ENCODE measurements around the gene MRPL50.
"Not testable (repeated sequence)": the region's sequence is repeated elsewhere in the genome, so short reads cannot be mapped to it uniquely, and the experiment has no call there.

The MRPL50 gene

DNA sequence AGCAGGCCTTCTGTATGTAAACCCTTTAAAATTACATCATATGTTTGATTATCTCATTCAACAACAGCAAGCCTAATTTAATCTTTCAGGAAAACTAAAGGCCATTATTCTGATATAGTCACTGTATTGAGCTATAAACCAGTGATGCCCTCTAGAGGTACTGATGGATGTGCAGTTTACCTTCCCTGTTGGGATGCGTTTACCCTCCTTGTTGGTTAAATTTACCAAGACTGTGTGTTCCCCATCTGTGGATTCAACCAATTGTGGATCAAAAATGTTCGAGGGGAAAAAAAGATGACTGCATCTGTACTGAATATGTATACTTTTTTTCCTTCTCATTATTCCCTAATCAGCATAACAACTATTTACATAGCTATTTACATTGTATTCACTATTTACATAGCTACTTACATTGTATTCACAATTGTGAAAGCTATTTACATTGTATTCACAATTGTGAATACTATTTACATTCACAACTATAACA lies 9.9 kb downstream of the MRPL50 start:
- Histone ChIP-seq H3K27ac (ENCODE audit: low read length) (no peak overlapping the region), H3K9me3 (ENCODE audit: insufficient read depth, low read depth, low read length) (peaks cover 14% of the 10 kb centered on the region), H3K9ac (ENCODE audit: low read depth, low read length) (no peak overlapping the region), H3K27me3 (ENCODE audit: insufficient read depth, low read length) (no peaks in the 10 kb centered on the region), H3K4me3 (ENCODE audit: low read length) (no peak overlapping the region), H3K36me3 (ENCODE audit: insufficient read depth, low read depth, low read length) (peaks cover 43% of the 10 kb centered on the region), H3K4me1 (ENCODE audit: insufficient read depth, low read length) (peaks cover 5% of the 10 kb centered on the region; the same call in 1 of the 2 replicates)

DNA sequence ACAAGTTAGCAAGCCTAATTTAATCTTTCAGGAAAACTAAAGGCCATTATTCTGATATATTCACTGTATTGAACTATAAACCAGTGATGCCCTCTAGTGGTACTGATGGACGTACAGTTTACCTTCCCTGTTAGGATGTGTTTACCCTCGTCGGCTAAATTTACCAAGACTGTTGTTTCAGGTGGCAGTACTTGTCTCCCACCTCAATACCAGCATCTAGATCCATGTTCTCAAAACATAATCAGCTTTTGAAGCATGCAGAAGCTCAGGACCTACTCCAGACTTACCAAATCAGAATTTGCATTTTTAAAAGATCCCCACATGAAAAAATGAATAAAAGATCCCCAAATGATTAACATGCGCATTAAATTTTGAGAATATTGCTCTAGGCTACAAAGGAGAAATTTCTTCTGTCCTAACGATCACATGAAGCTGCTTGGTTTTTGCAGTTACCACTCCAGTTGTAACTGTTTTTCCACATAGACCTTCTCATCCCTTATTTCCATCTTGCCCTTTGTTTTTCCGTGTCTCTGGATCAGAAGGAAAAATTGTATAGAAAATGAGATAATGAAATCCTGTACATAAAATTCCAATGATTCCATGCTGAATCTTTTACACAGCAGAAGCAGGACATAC lies 10.4 kb downstream of the MRPL50 start:
- Histone ChIP-seq H3K36me3 (ENCODE audit: insufficient read depth, low read depth, low read length) (peaks cover 43% of the 10 kb centered on the region), H3K27ac (ENCODE audit: low read length) (no peak overlapping the region), H3K9ac (ENCODE audit: low read depth, low read length) (no peak overlapping the region)

DNA sequence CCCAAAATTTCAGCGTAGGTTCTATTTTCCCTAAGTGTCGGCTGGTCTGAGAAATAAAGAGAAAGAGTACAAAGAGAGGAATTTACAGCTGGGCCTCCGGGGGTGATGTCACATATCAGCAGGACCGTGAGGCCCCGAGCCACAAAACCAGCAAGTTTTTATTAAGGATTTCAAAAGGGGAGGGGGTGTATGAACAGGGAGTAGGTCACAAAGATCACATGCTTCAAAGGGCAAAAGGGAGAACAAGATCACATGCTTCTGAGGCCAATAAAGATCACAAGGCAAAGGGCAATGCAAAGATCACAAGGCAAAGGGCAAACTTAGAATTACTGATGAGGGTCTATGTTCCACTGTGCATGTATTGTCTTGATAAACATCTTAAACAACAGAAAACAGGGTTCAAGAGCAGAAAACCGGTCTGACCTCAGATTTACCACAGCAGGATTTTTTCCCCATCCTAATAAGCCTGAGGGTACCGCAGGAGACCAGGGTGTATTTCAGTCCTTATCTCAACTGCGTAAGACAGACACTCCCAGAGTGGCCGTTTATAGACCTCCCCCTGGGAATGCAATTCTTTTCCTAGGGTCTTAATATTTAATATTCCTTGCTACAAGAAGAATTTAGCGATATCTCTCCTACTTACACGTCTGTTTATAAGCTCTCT lies 13.4 kb downstream of the MRPL50 start, which contains the start of gene BAAT:
Gene BAAT (minus strand): TSS at position 134 of the 664 bp plus-strand sequence. CDS start 13,602 bp downstream, outside the sequence.
- H3K9me3 ChIP-seq (ENCODE audit: insufficient read depth, low read depth, low read length) = peaks cover 11% of the 10 kb centered on the region; the same call in 1 of the 2 replicates
- H3K36me3 ChIP-seq (ENCODE audit: insufficient read depth, low read depth, low read length) = peaks cover 31% of the 10 kb centered on the region
- H3K9ac ChIP-seq (ENCODE audit: low read depth, low read length); H3K27ac ChIP-seq (ENCODE audit: low read length); H3K27me3 ChIP-seq (ENCODE audit: insufficient read depth, low read length); H3K4me1 ChIP-seq (ENCODE audit: insufficient read depth, low read length); H3K4me3 ChIP-seq (ENCODE audit: low read length): not testable (repeated sequence)

More for the DNA sequence above, 10.4 kb downstream of the MRPL50 start:
- Histone ChIP-seq H3K4me1 (ENCODE audit: insufficient read depth, low read length) (peaks cover 7% of the 10 kb centered on the region; the same call in 1 of the 2 replicates), H3K4me3 (ENCODE audit: low read length) (no peak overlapping the region), H3K9me3 (ENCODE audit: insufficient read depth, low read depth, low read length) (peaks cover 11% of the 10 kb centered on the region; the same call in 1 of the 2 replicates), H3K27me3 (ENCODE audit: insufficient read depth, low read length) (no peaks in the 10 kb centered on the region)

DNA sequence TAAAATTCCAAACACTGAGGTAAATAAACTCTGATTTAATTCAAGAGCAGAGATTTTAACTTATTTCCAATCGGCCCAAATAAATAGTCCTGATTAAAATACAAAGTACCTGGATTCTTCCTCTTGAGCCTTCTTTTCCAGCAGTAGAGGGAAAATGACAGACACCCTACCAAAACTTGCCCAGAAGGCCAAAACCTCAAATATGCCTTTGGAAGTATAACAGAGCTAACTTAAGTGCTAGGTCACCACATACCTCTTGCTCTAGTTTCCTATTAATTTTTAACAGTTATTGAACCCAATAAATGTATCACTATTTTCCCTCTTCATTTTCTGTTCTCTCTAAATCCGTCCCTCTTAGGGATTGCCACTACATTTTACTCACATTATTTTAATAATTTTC lies 15.1 kb downstream of the MRPL50 start:
- Histone ChIP-seq H3K4me3 (ENCODE audit: low read length) (no peak overlapping the region), H3K27ac (ENCODE audit: low read length) (no peak overlapping the region), H3K36me3 (ENCODE audit: insufficient read depth, low read depth, low read length) (peaks cover 17% of the 10 kb centered on the region; the same call in 1 of the 2 replicates), H3K4me1 (ENCODE audit: insufficient read depth, low read length) (peaks cover 7% of the 10 kb centered on the region; the same call in 1 of the 2 replicates), H3K27me3 (ENCODE audit: insufficient read depth, low read length) (no peaks in the 10 kb centered on the region), H3K9ac (ENCODE audit: low read depth, low read length) (no peak overlapping the region), H3K9me3 (ENCODE audit: insufficient read depth, low read depth, low read length) (peaks cover 11% of the 10 kb centered on the region; the same call in 1 of the 2 replicates)

DNA sequence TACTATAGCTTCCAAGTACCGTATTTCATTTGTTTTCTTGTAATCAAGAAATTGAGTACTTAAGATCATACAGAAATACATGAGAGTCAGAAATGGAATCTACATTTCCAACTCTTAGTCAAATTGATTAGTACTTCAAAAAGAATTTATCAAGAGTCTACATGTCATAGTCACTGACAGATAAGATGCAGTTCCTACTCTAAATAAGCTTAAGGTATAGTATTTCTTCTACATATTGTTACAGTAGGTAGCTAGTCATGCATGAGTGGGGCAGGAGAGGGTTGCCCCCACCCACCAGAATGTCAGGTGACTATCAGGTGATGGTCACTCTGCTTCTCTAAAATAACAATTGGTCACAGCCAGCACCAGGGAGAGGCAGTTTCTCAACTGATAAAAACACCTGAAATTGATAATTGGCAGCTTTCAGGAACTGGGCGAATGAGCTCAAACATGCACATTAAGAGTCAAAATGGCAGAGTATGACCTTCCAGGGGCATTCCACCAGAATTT lies 16.5 kb downstream of the MRPL50 start:
- Histone ChIP-seq H3K36me3 (ENCODE audit: insufficient read depth, low read depth, low read length) (peaks cover 4% of the 10 kb centered on the region; the same call in 1 of the 2 replicates), H3K27me3 (ENCODE audit: insufficient read depth, low read length) (no peaks in the 10 kb centered on the region), H3K9me3 (ENCODE audit: insufficient read depth, low read depth, low read length) (peaks cover 11% of the 10 kb centered on the region; the same call in 1 of the 2 replicates), H3K9ac (ENCODE audit: low read depth, low read length) (no peak overlapping the region), H3K4me3 (ENCODE audit: low read length) (no peak overlapping the region), H3K4me1 (ENCODE audit: insufficient read depth, low read length) (peaks cover 7% of the 10 kb centered on the region; the same call in 1 of the 2 replicates), H3K27ac (ENCODE audit: low read length) (no peak overlapping the region)

DNA sequence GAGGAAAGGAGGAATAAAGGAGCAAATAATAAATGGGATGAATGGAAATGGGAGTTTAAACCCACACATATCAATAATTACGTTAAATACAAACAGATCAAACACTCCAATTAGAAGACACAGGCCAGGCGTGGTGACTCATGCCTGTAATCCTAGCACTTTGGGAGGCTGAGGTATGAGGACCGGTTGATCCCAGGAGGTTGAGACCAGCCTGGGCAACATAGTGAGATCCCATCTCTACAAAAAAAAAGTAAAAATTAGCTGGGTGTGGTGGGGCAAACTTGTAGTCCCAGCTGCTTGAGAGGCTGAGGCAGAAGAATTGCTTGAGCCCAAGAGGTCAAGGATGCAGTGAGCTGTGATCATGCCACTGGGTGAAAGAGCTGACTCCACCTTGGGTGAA lies 17.3 kb downstream of the MRPL50 start:
- Histone ChIP-seq H3K4me3 (ENCODE audit: low read length) (no peak overlapping the region), H3K4me1 (ENCODE audit: insufficient read depth, low read length) (peaks cover 7% of the 10 kb centered on the region; the same call in 1 of the 2 replicates), H3K27ac (ENCODE audit: low read length) (no peak overlapping the region), H3K9ac (ENCODE audit: low read depth, low read length) (no peak overlapping the region), H3K27me3 (ENCODE audit: insufficient read depth, low read length) (no peaks in the 10 kb centered on the region), H3K36me3 (ENCODE audit: insufficient read depth, low read depth, low read length) (no peaks in the 10 kb centered on the region; the same call in 1 of the 2 replicates), H3K9me3 (ENCODE audit: insufficient read depth, low read depth, low read length) (peaks cover 9% of the 10 kb centered on the region; the same call in 1 of the 2 replicates)

DNA sequence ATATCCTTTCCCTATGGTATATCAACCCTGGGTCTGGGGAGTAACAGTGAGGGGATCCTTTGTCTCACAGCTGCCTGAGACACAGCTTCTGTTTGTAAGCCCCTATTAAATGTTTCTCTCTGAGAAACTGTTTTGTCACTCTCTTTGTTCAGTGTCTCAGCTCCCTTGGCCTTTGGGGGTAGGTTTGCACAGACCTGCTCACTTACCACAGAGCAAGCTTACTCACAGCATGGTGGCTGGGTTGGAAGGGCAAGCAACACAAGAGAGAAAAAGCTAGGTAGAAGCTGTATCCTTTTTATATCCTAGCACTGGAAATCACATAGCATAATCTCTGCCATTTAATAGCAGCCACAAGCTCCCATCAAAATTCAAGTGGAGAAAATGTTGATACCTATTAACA lies 18.1 kb downstream of the MRPL50 start:
- Histone ChIP-seq H3K27me3 (ENCODE audit: insufficient read depth, low read length) (no peaks in the 10 kb centered on the region), H3K4me1 (ENCODE audit: insufficient read depth, low read length) (peaks cover 7% of the 10 kb centered on the region; the same call in 1 of the 2 replicates), H3K27ac (ENCODE audit: low read length) (no peak overlapping the region)

DNA sequence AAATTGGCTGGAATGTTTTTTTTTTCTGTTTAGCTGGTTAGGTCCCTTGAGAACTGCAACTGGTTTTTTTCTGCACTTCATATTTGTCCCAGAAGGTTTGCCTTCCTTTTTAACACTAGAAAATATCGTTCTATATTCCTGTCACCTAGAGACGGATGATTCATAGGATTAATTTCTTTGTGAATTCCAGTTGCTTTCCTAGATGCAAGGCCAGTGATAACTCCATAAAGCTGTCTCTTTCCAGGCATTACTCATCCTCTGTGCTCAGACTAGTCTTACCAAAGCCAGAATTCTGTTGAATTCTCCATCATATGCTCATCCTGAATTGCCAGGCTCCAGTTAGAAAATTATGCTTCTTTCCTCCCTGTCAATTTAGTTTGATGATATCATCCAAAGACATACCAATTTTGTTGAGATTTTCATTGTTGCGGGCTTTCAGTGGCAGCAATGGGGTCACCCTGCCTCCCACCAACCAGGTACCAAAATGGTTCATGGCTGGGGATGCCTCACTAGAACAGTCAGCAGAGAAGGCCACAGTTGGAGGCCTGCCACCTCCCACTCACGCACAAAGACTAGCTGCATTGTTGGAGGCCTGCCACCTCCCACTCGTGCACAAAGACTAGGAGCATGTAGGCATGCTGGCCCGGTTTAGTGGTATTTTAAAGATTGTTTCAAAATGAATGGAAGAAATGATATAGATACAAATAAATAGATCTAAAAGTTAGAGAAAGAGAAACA lies 22.1 kb downstream of the MRPL50 start:
- Histone ChIP-seq H3K27me3 (ENCODE audit: insufficient read depth, low read length) (no peaks in the 10 kb centered on the region), H3K4me3 (ENCODE audit: low read length) (no peak overlapping the region), H3K4me1 (ENCODE audit: insufficient read depth, low read length) (no peaks in the 10 kb centered on the region), H3K36me3 (ENCODE audit: insufficient read depth, low read depth, low read length) (no peaks in the 10 kb centered on the region), H3K27ac (ENCODE audit: low read length) (no peak overlapping the region), H3K9ac (ENCODE audit: low read depth, low read length) (no peak overlapping the region), H3K9me3 (ENCODE audit: insufficient read depth, low read depth, low read length) (no peaks in the 10 kb centered on the region)

More for the DNA sequence above, 18.1 kb downstream of the MRPL50 start:
- H3K9ac ChIP-seq (ENCODE audit: low read depth, low read length) = no peak overlapping the region
- no peak overlapping the region for H3K4me3 ChIP-seq (ENCODE audit: low read length)
- peaks cover 5% of the 10 kb centered on the region; the same call in 1 of the 2 replicates for H3K9me3 ChIP-seq (ENCODE audit: insufficient read depth, low read depth, low read length)
- no peaks in the 10 kb centered on the region; the same call in 1 of the 2 replicates for H3K36me3 ChIP-seq (ENCODE audit: insufficient read depth, low read depth, low read length)

DNA sequence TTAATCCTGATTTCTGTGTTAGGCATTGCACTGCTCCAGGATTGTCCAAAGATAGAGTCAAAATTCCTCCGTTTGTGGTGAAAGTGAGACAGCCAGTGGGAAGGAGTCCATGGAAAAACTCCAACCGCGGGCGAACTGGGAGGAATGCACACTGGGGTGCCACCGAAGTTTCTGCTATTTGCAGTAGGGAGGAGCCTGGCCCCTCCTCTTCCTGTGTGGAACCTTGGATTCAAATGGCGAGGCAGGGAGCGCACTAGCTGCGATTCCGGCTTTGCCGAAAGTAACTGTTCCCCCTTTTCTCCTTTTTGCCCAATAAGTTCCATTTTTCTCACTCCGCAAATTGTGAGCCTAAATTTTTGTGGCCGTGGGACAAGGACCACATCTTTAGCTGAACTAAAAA lies 22.9 kb downstream of the MRPL50 start:
- Histone ChIP-seq H3K9ac (ENCODE audit: low read depth, low read length) (no peak overlapping the region), H3K36me3 (ENCODE audit: insufficient read depth, low read depth, low read length) (no peaks in the 10 kb centered on the region), H3K4me3 (ENCODE audit: low read length) (no peak overlapping the region), H3K27ac (ENCODE audit: low read length) (no peak overlapping the region), H3K9me3 (ENCODE audit: insufficient read depth, low read depth, low read length) (no peaks in the 10 kb centered on the region), H3K27me3 (ENCODE audit: insufficient read depth, low read length) (no peaks in the 10 kb centered on the region), H3K4me1 (ENCODE audit: insufficient read depth, low read length) (no peaks in the 10 kb centered on the region)

DNA sequence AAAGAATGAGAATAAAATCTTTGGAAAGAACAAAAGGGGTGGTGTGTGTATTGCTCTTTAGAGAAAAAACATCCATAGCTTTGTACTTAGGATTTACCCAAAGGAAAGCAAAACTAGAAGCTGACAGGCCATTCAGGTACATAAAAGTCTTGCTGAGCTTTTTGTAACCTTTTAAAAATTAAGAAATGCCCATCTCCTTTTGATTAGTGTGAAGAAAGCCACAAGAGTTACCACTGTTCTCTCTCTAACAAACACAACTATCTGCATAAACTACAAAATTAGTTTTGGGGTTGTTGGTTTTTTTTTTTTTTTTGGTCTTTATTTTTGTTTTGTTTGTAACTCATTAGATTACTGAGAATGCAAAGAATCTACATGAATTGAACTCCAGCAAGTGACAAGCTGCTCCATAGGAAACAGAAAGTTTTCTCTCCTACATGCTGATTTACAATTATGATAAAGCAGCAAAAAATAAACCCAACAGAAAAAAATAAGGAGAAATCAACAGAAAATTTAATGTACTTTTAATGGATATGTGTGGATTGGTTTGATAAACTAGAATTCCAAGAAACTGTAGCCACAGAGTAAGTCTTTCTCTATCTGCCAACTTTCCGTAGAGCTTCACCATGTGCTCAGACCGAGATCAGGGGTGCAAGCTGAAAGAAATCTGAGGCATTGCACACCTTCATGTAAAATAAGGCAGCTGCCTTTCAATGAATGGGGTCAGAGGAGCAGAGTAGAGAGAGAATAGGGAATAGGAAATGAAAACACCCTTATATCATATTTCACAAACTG lies 25.9 kb downstream of the MRPL50 start:
- no peaks in the 10 kb centered on the region for H3K36me3 ChIP-seq (ENCODE audit: insufficient read depth, low read depth, low read length)
- H3K27ac ChIP-seq (ENCODE audit: low read length) = no peak overlapping the region
- H3K9me3 ChIP-seq (ENCODE audit: insufficient read depth, low read depth, low read length) = no peaks in the 10 kb centered on the region
- H3K4me3 ChIP-seq (ENCODE audit: low read length) = no peak overlapping the region
- no peaks in the 10 kb centered on the region for H3K4me1 ChIP-seq (ENCODE audit: insufficient read depth, low read length)
- no peaks in the 10 kb centered on the region for H3K27me3 ChIP-seq (ENCODE audit: insufficient read depth, low read length)
- H3K9ac ChIP-seq (ENCODE audit: low read depth, low read length) = no peak overlapping the region
